Thyroid gland (tissue), 4 donors: ENCODE results near the gene PLSCR4. TPM values are rescaled to one million over a fixed set of nuclear protein-coding genes. Genes with fewer than 3 reads are reported as not detected.
"Not testable (repeated sequence)": the region's sequence is repeated elsewhere in the genome, so short reads cannot be mapped to it uniquely, and the experiment has no call there.

Experiments
- DNase-seq, 2 donors: peaks; one replicate each; pipeline ENCODE4 v3.0.0-alpha.2; 2019
- H3K27ac ChIP-seq, 3 donors: fragments of 200-600 bp; sonication (generic); 1 replicate in 2 of 3; 2 replicates in 1 of 3; pipeline ENCODE4 v1.5.1; 2016 to 2019; ENCODE audit warnings: mild to moderate bottlenecking in 1 of 3, moderate library complexity in 1 of 3
- H3K27me3 ChIP-seq: fragments of 200-600 bp; sonication (generic); one replicate; pipeline ENCODE4 v1.5.1; 2019
- H3K36me3 ChIP-seq, 2 donors: fragments of 200-600 bp; sonication (generic); one replicate each; pipeline ENCODE4 v1.5.1; 2016 to 2019
- H3K4me1 ChIP-seq, 2 donors: fragments of 200-600 bp; sonication (generic); one replicate each; pipeline ENCODE4 v1.5.1; 2017 to 2019
- H3K4me3 ChIP-seq, 3 donors: fragments of 200-600 bp; sonication (generic); replicated peaks in 1 of 3; 1 replicate in 2 of 3; 2 replicates in 1 of 3; pipeline ENCODE4 v1.5.1; 2016; ENCODE audit warnings: mild to moderate bottlenecking in 1 of 3
- H3K9me3 ChIP-seq: fragments of 200-600 bp; sonication (generic); one replicate; pipeline ENCODE4 v1.5.1; 2017
- POLR2A ChIP-seq, 2 donors: fragments of 450-650 bp; IDR thresholded peaks; one replicate each; pipeline ENCODE4 v1.6.1; 2017; ENCODE audit warnings: antibody characterized with exemption in 2 of 2, mild to moderate bottlenecking in 2 of 2, moderate library complexity in 1 of 2
- WGBS, 2 donors: methylation state at CpG; one replicate each; pipeline ENCODE4 v1.1.5; 2017; 5-methylcytosine and 5-hydroxymethylcytosine counted together
- intact Hi-C: fragments of 100-400 bp; cut with DNase I; formaldehyde crosslinking; loops from one replicate; pipeline ENCODE4 v1.15.1; 2023
- total RNA-seq, 4 donors: library from RNA; depleted of rRNA; stranded (reverse); fragments of >200 nt; gene quantifications; one replicate each; pipeline ENCODE4 v1.2.3, GENCODE V29; 2016
- TF ChIP-seq, protein P1 (sequence below), 6 experiments: fragments of 200-600 bp in 3 of 6; fragments of 450-650 bp in 3 of 6; sonication (generic) in 3 of 6; IDR thresholded peaks; one replicate each; pipeline ENCODE4 v1.5.1; 2016 to 2019; ENCODE audit warnings: antibody characterized with exemption in 6 of 6, mild to moderate bottlenecking in 2 of 6, inconsistent platforms in 1 of 6, moderate library complexity in 1 of 6

The PLSCR4 gene
- 100 to 1,000 TPM in 1 of 4 donors, 10 to 100 TPM in 3; 61.6 to 110 (median 78.4) TPM for total RNA-seq

DNA sequence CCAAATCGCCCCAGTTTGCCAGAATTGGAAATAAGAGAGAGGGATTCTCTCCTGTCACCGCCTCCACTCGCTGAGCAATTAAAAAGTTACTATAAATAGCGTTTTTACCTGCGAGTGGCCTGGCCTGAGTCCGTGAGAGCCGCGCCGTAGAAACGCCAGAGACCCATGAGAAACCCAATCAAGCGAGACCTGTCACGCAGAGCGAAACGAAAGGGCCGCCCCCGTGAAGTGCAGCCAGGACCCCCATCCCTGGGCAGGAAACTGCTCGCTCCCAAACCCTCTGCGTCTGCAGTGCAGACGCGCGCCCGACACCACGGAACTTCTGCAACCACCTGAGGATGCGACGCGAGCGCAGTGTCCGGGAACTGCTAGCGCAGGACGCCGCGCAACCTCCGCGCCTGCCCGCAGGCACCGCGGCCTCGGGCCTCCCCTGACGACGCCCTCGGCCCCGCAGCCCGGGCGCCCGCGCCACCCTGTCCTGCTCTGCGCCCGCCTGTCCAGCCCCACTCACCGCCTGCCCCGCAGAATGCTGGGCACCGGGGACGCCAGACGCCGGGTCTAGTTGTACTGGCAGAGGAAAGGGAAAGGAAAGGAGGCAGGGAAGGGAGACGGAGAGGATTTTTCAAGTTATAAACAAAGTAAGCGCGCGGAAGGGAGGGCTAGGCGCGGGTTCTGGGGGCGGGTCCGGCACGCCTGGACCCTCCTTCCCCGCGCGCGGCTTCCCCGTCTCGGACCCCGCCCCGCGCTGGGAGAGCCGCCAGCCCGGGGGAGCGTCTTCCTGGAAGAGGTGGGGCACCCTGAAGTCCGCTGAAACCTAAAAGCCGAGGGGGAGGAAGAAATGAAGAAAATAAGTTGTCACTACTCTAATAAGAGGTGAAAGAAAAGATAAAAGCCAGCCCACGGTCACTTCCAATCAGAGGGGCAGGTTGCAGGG lies at the start of gene PLSCR4:
PLSCR4 (minus strand) TSS at position 657 of the 934 bp plus-strand sequence. CDS start 29,034 bp downstream, outside the sequence.
- DNase-seq, result peak; percentile 82 to 89
- no peaks in the 10 kb centered on the region for H3K27me3 ChIP-seq
- intact Hi-C loops, result no loop called here
- H3K9me3 ChIP-seq, result no peaks in the 10 kb centered on the region
- peaks cover 25 to 27% of the 10 kb centered on the region in 2 donors for H3K4me1 ChIP-seq
- peak within 1 kb of the TSS; percentile 97 to 99 (median 97) for H3K27ac ChIP-seq
- peak within 1 kb of the TSS; percentile 43 to 88 (median 85) for H3K4me3 ChIP-seq
- 1% methylated on average over 47 to 55 of the region's 78 CpGs for WGBS, 2 donors
- TF ChIP-seq, protein P1, sequence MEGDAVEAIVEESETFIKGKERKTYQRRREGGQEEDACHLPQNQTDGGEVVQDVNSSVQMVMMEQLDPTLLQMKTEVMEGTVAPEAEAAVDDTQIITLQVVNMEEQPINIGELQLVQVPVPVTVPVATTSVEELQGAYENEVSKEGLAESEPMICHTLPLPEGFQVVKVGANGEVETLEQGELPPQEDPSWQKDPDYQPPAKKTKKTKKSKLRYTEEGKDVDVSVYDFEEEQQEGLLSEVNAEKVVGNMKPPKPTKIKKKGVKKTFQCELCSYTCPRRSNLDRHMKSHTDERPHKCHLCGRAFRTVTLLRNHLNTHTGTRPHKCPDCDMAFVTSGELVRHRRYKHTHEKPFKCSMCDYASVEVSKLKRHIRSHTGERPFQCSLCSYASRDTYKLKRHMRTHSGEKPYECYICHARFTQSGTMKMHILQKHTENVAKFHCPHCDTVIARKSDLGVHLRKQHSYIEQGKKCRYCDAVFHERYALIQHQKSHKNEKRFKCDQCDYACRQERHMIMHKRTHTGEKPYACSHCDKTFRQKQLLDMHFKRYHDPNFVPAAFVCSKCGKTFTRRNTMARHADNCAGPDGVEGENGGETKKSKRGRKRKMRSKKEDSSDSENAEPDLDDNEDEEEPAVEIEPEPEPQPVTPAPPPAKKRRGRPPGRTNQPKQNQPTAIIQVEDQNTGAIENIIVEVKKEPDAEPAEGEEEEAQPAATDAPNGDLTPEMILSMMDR (IDR thresholded peaks at IDR 0.05), result no peak
- peak in 1 of 2 donors; percentile 70 for TF ChIP-seq POLR2A (IDR thresholded peaks at IDR 0.05)
- no peaks in the 10 kb centered on the region for H3K36me3 ChIP-seq

DNA sequence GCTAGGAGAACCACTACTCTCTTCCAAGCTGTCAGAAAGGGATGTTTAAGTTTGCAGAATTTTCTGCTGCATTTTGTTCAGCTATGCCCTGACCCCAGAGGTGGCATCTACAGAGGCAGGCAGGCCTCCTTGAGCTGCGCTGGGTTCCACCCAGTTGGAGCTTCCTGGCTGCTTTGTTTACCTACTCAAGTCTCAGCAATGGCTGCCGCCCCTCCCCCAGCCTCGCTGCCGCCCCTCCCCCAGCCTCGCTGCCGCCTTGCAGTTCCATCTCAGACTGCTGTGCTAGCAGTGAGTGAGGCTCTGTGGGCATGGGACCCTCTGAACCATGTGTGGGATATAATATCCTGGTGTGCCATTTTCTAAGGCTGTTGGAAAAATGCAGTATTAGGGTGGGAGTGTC lies 42.5 kb upstream of the PLSCR4 start:
- H3K27me3 ChIP-seq, DNase-seq, H3K9me3 ChIP-seq, intact Hi-C loops, H3K4me1 ChIP-seq, H3K4me3 ChIP-seq, H3K27ac ChIP-seq, H3K36me3 ChIP-seq: not testable (repeated sequence)
- WGBS, 2 donors, result 93 to 95% methylated on average over 6 of the region's 6 CpGs

DNA sequence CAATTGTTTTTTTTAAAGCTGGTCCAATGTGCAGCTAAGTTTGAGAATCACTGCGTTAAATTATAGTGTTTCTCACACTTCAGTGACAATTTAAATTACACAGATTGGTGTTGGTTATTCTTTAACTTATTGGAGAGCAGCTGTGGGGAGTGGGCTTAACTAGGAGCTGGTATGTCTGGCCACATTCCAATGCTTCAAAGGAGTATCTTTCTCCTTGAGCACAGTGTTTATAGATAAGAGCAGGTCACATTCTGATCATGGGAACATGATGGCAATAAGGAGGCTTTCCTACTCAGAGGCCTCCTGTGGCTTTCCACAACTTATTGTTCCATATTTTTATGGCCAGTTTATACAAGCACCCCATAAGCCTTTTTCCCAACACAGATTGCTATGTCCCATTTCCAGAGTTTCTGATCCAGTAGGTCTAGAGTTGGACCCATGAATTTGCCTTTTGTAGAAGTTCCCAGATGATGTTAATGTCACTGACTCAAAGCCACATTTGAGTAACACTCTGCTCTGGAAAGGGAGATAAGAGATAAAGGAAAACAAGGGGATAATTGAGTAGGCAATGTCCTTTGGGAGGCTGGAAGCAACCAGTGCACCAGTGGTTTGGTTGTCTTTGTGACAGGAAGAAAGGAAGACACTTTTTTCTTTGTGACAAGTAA lies 33.0 kb upstream of the PLSCR4 start:
- DNase-seq, result no peak
- no peaks in the 10 kb centered on the region for H3K9me3 ChIP-seq
- H3K27me3 ChIP-seq, result no peaks in the 10 kb centered on the region
- H3K4me3 ChIP-seq, result no peak overlapping the region
- H3K27ac ChIP-seq, result no peak overlapping the region
- intact Hi-C loops, result no loop called here
- H3K4me1 ChIP-seq, result peaks cover 0 to 4% of the 10 kb centered on the region in 2 donors
- no peaks in the 10 kb centered on the region for H3K36me3 ChIP-seq
- WGBS, 2 donors, result 46 to 72% methylated on average over 1 of the region's 1 CpG
- TF ChIP-seq POLR2A (IDR thresholded peaks at IDR 0.05), result no peak
- TF ChIP-seq, protein P1 (IDR thresholded peaks at IDR 0.05), result no peak

DNA sequence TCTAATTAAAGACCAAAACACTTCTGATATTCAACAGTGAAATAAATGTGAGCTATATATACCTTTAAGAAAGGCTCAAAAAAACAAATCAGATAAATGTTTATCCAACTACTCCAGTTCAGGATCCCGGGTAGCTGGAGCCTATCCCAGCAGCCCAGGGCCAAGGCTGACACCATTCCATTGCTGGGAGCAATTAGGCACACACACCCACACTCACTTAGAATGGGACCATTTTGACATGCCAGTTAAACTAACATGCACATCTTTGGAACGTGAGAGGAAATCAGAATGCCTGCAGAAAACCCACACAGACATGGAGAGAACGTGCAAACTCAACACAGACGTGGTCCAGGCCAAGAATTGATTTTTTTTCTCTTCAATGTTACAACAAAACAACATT lies 30.0 kb upstream of the PLSCR4 start:
- no peak for DNase-seq
- H3K36me3 ChIP-seq, result no peaks in the 10 kb centered on the region
- H3K4me1 ChIP-seq, result peaks cover 0 to 4% of the 10 kb centered on the region in 2 donors
- no peaks in the 10 kb centered on the region for H3K9me3 ChIP-seq
- no peaks in the 10 kb centered on the region for H3K27me3 ChIP-seq
- no peak overlapping the region for H3K27ac ChIP-seq
- no peak overlapping the region for H3K4me3 ChIP-seq
- intact Hi-C loops, result no loop called here
- TF ChIP-seq, protein P1 (IDR thresholded peaks at IDR 0.05), result no peak
- TF ChIP-seq POLR2A (IDR thresholded peaks at IDR 0.05), result no peak
- 55 to 63% methylated on average over 4 of the region's 4 CpGs for WGBS, 2 donors

DNA sequence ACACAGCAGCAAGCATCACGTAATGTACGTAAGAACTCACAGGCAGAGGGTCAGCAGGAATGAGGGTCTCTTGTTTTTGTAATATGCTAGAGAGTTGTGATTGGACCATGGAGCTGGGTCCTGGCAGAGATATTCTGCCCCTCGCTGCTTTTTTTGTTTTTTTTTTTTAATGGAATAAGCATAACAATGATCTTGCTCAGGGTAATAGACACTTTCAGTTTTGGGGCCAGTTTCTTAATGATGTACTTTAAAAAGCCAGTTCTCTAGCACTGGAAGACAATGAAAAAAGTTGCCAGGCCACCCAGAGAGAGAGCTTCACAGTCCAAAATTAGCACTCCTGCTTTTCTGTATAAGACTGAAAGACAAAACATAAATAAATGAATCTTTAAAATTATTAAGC lies 29.0 kb upstream of the PLSCR4 start:
- H3K27ac ChIP-seq, result no peak overlapping the region
- 77% methylated on average over 3 of the region's 3 CpGs for WGBS, 2 donors
- H3K36me3 ChIP-seq, result no peaks in the 10 kb centered on the region
- no peaks in the 10 kb centered on the region for H3K9me3 ChIP-seq
- H3K4me3 ChIP-seq, result no peak overlapping the region
- no peak for TF ChIP-seq POLR2A (IDR thresholded peaks at IDR 0.05)
- TF ChIP-seq, protein P1 (IDR thresholded peaks at IDR 0.05), result no peak
- DNase-seq, result no peak
- peaks cover 0 to 4% of the 10 kb centered on the region in 2 donors for H3K4me1 ChIP-seq
- H3K27me3 ChIP-seq, result no peaks in the 10 kb centered on the region
- intact Hi-C loops, result no loop called here
